Right lobe of liver (tissue), 4 donors: ENCODE measurements around the gene KAT6B.

ENCODE experiments used
- CTCF ChIP-seq, 4 donors: fragments of 200-600 bp in 3 of 4; fragments of 450-650 bp in 1 of 4; IDR thresholded peaks; one replicate each; pipeline versions ENCODE4 v1.5.1 to v1.8.0; 2016 to 2022; ENCODE audit warnings: antibody characterized with exemption in 4 of 4, mild to moderate bottlenecking in 2 of 4
- POLR2A ChIP-seq: fragments of 450-650 bp; IDR thresholded peaks from one replicate; pipeline ENCODE4 v1.6.1; 2017; ENCODE audit warnings: antibody characterized with exemption, mild to moderate bottlenecking
- donor health status: DM: no; HTN: no; CAD: no.
- donor health status: DM: no; HTN: no; CAD: no.
- donor health status: DM: no; HTN: yes; CAD: no.

- TF ChIP-seq POLR2A = no peak
- TF ChIP-seq CTCF (IDR thresholded peaks at IDR 0.05) = no peak
Observed at GRCh38 chr10:74944205-74944604, 117.8 kb downstream of the KAT6B start.
